Activated CD8-positive, alpha-beta T cell treated with anti-CD3 and anti-CD28 coated beads, Interleukin-2, amount 10 ng/mL, durations not matched to agents 7 days and 5 days (primary cell): Measurements from ENCODE around the gene ANXA2R. TPM values are rescaled to one million over a fixed set of nuclear protein-coding genes. Genes with fewer than 3 reads are reported as not detected.
"Not testable (repeated sequence)": the region's sequence is repeated elsewhere in the genome, so short reads cannot be mapped to it uniquely, and the experiment has no call there.

Experiments
- ATAC-seq: fragments of 150-1000 bp; cut with Tn5 transposase; one replicate; pipeline ENCODE4 v1.10.0; 2021; ENCODE audit warnings: moderate library complexity
- CTCF ChIA-PET: fragments of 350-600 bp; sonication (Branson Sonifier 250); formaldehyde crosslinking; loops from one replicate; lab custom pipeline; 2021; ENCODE audit warnings: antibody characterized with exemption; lab: Charles Lee
- POLR2A ChIA-PET: fragments of 350-600 bp; sonication (Branson Sonifier 250); formaldehyde crosslinking; loops from one replicate; lab custom pipeline; 2021; ENCODE audit warnings: antibody characterized with exemption; lab: Charles Lee
- DNase-seq: peaks from one replicate; pipeline ENCODE4 v3.0.0-alpha.2; 2020
- H3K27ac Mint-ChIP-seq: one replicate; pipeline ENCODE4 v1.8.0; 2021; ENCODE audit warnings: mild to moderate bottlenecking, mixed read lengths
- H3K27me3 Mint-ChIP-seq: one replicate; pipeline ENCODE4 v1.8.0; 2021; ENCODE audit warnings: low read depth, mixed read lengths
- H3K36me3 Mint-ChIP-seq: one replicate; pipeline ENCODE4 v1.8.0; 2021; ENCODE audit warnings: low read depth, mixed read lengths
- H3K4me1 Mint-ChIP-seq: one replicate; pipeline ENCODE4 v1.8.0; 2021; ENCODE audit warnings: low read depth, mixed read lengths
- H3K4me3 Mint-ChIP-seq: one replicate; pipeline ENCODE4 v1.8.0; 2021; ENCODE audit warnings: mild to moderate bottlenecking, mixed read lengths
- H3K9me3 Mint-ChIP-seq: one replicate; pipeline ENCODE4 v1.8.0; 2022; ENCODE audit warnings: mixed read lengths; ENCODE audit not compliant: insufficient read depth
- total RNA-seq, 2 experiments: library from RNA; stranded (reverse); gene quantifications; one replicate each; pipeline ENCODE4 v1.2.3, GENCODE V29; 2021

Gene ANXA2R
- total RNA-seq: 10 to 100 TPM; 28.0 to 29.3 TPM

GRCh38 chr5:43040287-43041098 lies at the start of gene ANXA2R:
Gene ANXA2R, minus strand, starts transcription at chr5:43040319. Its CDS starts 273 bp downstream, at chr5:43040046.
- ChIA-PET CTCF (interaction anchor here (0.6 to 4.8 kb wide), 27 partner anchors 10 to 443 kb away, joined by 3 to 108 read pairs (median 7); partner anchors contain the start of genes HMGCS1, TMEM267 and ZNF131), POLR2A (interaction anchor here (0.5 to 8.1 kb wide), 23 partner anchors 9 to 444 kb away, joined by 3 to 532 read pairs (median 7); partner anchors contain the start of genes HMGCS1, TMEM267 and ZNF131)
- peak; percentile 97 for DNase-seq
- no peaks in the 10 kb centered on the region for H3K9me3 Mint-ChIP-seq
- peak within 1 kb of the TSS; percentile 100 for H3K27ac Mint-ChIP-seq
- H3K27me3 Mint-ChIP-seq: no peaks in the 10 kb centered on the region
- H3K36me3 Mint-ChIP-seq: peaks cover 45% of the 10 kb centered on the region
- peak; percentile 49 for ATAC-seq
- H3K4me1 Mint-ChIP-seq: peaks cover 39% of the 10 kb centered on the region
- peak within 1 kb of the TSS; percentile 93 for H3K4me3 Mint-ChIP-seq

GRCh38 chr5:43086118-43086908 lies 46.2 kb upstream of the ANXA2R start:
- CTCF ChIA-PET, DNase-seq, ATAC-seq, POLR2A ChIA-PET, H3K9me3 Mint-ChIP-seq, H3K4me3 Mint-ChIP-seq, H3K4me1 Mint-ChIP-seq, H3K27ac Mint-ChIP-seq, H3K27me3 Mint-ChIP-seq: not testable (repeated sequence)
- H3K36me3 Mint-ChIP-seq: peaks cover 18% of the 10 kb centered on the region

- H3K9me3 Mint-ChIP-seq: peaks cover 3% of the 10 kb centered on the region
- H3K4me3 Mint-ChIP-seq: no peak overlapping the region
- no peaks in the 10 kb centered on the region for H3K4me1 Mint-ChIP-seq
- no peak overlapping the region for H3K27ac Mint-ChIP-seq
- CTCF ChIA-PET: interaction anchor here (1.5 kb wide), 1 partner anchor 12 kb away, joined by 3 read pairs; no protein-coding TSS in a partner anchor
- H3K36me3 Mint-ChIP-seq: peaks cover 24% of the 10 kb centered on the region
- H3K27me3 Mint-ChIP-seq: no peaks in the 10 kb centered on the region
- DNase-seq: no peak
- no peak for ATAC-seq
- POLR2A ChIA-PET: no interaction called here
These were observed 45.3 kb upstream of the ANXA2R start for GRCh38 chr5:43085453-43085852.

GRCh38 chr5:43084468-43084867 lies 44.3 kb upstream of the ANXA2R start:
- H3K4me1 Mint-ChIP-seq, DNase-seq, H3K4me3 Mint-ChIP-seq, ATAC-seq, H3K9me3 Mint-ChIP-seq, H3K27me3 Mint-ChIP-seq, H3K27ac Mint-ChIP-seq, POLR2A ChIA-PET: not testable (repeated sequence)
- CTCF ChIA-PET: interaction anchor here (1.5 kb wide), 1 partner anchor 13 kb away, joined by 3 read pairs; no protein-coding TSS in a partner anchor
- peaks cover 24% of the 10 kb centered on the region for H3K36me3 Mint-ChIP-seq

- not testable (repeated sequence) for H3K27ac Mint-ChIP-seq
- POLR2A ChIA-PET: interaction anchor here (1.2 kb wide), 1 partner anchor 74 kb away, joined by 4 read pairs; no protein-coding TSS in a partner anchor
These were observed 41.2 kb upstream of the ANXA2R start for GRCh38 chr5:43081345-43081744.

GRCh38 chr5:43078956-43079355 lies 38.8 kb upstream of the ANXA2R start:
- POLR2A ChIA-PET: no interaction called here
- peaks cover 45% of the 10 kb centered on the region for H3K36me3 Mint-ChIP-seq
- DNase-seq (no peak), ATAC-seq (no peak)
- H3K9me3 Mint-ChIP-seq: peaks cover 3% of the 10 kb centered on the region
- peaks cover 21% of the 10 kb centered on the region for H3K4me1 Mint-ChIP-seq
- no peaks in the 10 kb centered on the region for H3K27me3 Mint-ChIP-seq
- CTCF ChIA-PET: interaction anchor here (1.2 to 1.3 kb wide), 2 partner anchors 12 to 189 kb away, joined by 3 read pairs; no protein-coding TSS in a partner anchor
- H3K27ac Mint-ChIP-seq: no peak overlapping the region
- no peak overlapping the region for H3K4me3 Mint-ChIP-seq

More at GRCh38 chr5:43081345-43081744, 41.2 kb upstream of the ANXA2R start:
- CTCF ChIA-PET: interaction anchor here (1.0 kb wide), 1 partner anchor 25 kb away, joined by 4 read pairs; no protein-coding TSS in a partner anchor
- DNase-seq, H3K9me3 Mint-ChIP-seq, H3K4me3 Mint-ChIP-seq, H3K27me3 Mint-ChIP-seq, ATAC-seq, H3K4me1 Mint-ChIP-seq: not testable (repeated sequence)
- peaks cover 39% of the 10 kb centered on the region for H3K36me3 Mint-ChIP-seq

GRCh38 chr5:43077446-43078191 lies 37.5 kb upstream of the ANXA2R start:
- H3K27me3 Mint-ChIP-seq, H3K9me3 Mint-ChIP-seq, ATAC-seq, H3K4me3 Mint-ChIP-seq, POLR2A ChIA-PET, DNase-seq, CTCF ChIA-PET: not testable (repeated sequence)
- peaks cover 31% of the 10 kb centered on the region for H3K4me1 Mint-ChIP-seq
- H3K27ac Mint-ChIP-seq: peak overlapping the region; percentile 29
- peaks cover 49% of the 10 kb centered on the region for H3K36me3 Mint-ChIP-seq

GRCh38 chr5:43075319-43076293 lies 35.5 kb upstream of the ANXA2R start:
- Mint-ChIP-seq H3K9me3 (no peaks in the 10 kb centered on the region), H3K27ac (peak overlapping the region; percentile 51), H3K4me3 (no peak overlapping the region), H3K27me3 (no peaks in the 10 kb centered on the region), H3K4me1 (peaks cover 38% of the 10 kb centered on the region), H3K36me3 (peaks cover 55% of the 10 kb centered on the region)
- ChIA-PET CTCF (interaction anchor here (1.0 to 1.4 kb wide), 4 partner anchors 27 to 230 kb away, joined by 3 to 5 read pairs (median 4); no protein-coding TSS in a partner anchor), POLR2A (interaction anchor here (1.6 kb wide), 1 partner anchor 9 kb away, joined by 5 read pairs; no protein-coding TSS in a partner anchor)
- ATAC-seq (no peak), DNase-seq (no peak)

- Mint-ChIP-seq H3K36me3 (peaks cover 59% of the 10 kb centered on the region), H3K9me3 (no peaks in the 10 kb centered on the region), H3K4me3 (no peak overlapping the region), H3K27ac (no peak overlapping the region), H3K4me1 (peaks cover 40% of the 10 kb centered on the region), H3K27me3 (no peaks in the 10 kb centered on the region)
- ATAC-seq (no peak), DNase-seq (no peak)
- CTCF ChIA-PET: interaction anchor here (1.4 kb wide), 1 partner anchor 31 kb away, joined by 4 read pairs; no protein-coding TSS in a partner anchor
- POLR2A ChIA-PET: no interaction called here
These were observed 34.8 kb upstream of the ANXA2R start for GRCh38 chr5:43074987-43075318.
